Kidney capillary endothelial cell (primary cell): ENCODE results near the gene SOS2.
A peak's percentile ranks its signal among the peaks of the same experiment; 100 is the strongest.
"Not testable (repeated sequence)": the region's sequence is repeated elsewhere in the genome, so short reads cannot be mapped to it uniquely, and the experiment has no call there.

ENCODE experiments used
- DNase-seq: peaks from one replicate; pipeline ENCODE4 v3.0.0-alpha.2; 2018; ENCODE audit warnings: low spot score

The SOS2 gene

DNA sequence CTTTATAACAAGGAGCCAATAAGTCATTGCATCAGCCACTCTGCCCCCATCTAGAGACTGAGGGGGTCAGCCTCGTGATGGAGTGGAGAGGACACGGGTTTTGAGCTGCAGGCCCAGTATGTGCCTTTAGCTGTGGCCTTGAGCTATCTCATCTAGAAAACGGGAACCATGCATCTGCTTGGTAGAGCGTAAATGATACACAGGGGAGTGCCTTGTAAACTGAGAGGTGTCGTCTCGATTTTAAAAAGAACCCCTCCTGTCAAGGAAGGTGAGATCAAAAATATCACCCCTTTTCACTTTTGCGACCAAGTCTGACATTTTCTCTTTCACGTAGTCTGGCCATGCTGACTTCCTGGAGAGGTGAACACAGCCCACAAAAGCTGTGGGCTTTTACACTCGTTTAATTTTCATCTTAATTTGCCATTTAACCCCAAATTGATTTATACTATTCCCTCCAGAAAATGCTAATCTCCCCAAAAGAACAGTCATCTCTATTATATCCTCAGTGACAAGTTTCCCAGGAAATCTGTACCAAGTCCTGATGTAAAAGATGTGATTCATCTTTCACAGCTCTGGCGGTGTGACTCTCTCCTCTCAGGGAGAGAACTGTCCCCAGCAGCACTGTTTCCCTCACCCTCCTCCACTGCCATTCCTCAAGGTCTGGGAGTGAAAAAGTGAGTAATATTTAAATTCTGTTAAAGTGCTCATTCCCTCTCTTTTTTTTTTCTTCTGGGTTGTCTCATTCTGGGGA, 145.6 kb downstream of the SOS2 start:
- peak; percentile 28 for DNase-seq

DNA sequence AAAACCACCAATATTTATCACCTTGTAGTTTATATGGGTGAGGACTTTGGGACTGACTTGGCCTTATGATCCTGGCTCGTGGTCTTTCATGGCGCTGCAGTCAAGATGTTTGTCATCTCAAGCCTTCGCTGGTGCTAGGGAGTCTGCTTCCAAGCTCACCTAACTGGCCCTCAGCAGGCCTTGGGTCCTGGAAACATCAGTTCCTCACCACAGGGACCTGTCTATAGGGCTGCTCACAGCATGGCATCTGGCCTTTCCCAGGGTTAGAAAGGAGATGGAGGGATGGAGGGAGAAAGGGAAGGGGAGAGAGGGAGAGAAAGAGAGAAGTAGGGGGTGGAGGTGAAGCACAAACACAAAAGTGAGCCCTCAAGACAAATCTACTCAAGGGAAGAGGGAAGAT, 146.7 kb downstream of the SOS2 start:
- DNase-seq: no peak

DNA sequence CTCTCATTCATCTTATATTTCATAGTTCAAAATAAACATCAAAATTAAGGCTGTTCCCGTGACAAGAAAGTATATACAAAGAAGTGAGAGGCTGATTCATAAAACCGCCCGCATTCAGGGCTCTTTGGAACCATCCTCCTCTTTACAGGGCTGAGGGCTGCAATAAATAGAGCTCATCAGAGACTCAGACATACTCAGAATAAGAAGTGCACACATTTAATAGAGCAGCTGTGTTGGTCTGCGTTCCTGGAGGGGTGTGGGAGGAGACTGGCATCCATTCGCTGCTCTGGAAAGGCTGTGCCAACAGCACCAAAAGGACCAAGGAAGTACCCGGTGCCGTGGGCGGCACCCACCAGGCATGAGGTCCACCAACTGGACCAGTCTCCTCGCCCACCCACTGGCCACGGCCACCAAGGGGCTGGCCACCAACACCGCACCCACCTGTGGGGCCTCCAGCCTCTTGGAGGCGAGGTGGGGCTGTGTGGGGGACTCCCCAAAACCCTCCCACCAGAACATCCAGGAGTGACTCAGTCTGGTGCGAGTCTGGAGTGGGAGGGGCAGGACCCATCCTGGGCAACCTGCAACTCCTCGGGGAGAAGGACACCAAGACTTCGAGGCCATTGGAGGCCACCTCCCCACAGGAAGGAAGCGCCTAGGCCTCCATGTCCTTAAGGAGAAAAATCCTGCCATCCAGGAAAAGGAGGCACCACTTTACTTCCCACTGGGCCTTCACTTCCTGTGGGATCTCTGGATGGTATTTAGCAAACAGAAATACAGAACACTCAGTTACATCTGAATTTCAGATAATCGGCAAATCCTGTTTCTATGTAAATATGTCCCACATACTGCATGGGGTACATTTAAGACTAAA, 147.7 kb downstream of the SOS2 start:
- no peak for DNase-seq

DNA sequence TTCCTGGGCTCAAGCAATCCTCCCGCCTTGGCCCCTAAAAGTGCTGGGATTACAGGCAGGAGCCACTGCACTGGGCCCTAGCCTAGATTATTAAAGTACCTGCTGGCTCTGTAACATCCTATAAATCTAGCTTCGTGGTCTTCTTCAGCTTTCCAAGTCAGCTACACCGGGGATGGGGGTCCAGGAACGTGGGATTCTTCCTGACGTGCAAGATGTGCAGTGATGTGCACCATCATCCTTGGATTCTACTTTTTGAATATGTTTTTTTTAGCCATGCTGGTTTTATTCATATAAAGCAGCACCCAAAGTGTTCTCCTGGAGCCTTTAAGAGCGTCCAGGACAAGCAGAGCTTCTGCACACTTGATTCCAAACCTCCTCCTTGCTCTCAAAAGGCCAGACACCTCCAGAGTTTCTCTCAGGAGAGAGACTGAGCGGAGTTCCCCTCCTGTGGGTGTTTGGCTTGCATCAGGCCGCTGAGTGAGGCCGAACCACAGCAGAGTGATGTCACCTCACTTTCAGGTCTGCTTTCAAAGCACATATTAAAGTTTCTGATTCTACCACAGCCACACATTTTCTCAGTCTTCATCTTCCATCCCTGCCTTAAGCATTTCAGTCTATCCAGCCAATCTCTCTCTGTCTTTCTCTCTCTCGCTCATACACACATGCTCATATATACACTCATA, 148.5 kb downstream of the SOS2 start:
- no peak for DNase-seq

DNA sequence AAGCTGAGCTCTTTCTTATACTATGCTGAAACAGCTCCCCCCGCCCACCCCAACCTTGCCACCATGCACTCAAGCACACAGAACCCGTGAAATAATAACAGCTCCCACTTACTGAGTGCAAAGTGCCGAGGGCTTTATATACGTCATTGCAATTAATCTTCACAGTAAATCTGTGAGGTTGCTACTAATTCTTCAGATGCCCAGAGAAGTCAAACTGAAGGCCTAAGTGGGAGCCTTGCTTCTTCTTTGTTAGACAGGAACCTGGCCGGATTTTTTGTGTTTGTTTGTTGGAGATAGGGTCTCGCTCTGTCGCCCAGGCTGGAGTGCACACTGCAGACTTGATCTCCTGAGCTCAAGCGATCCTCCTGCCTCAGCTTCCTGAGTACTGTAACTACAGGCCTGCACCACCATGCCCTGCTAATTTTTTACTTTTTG, 149.1 kb downstream of the SOS2 start:
- no peak for DNase-seq

DNA sequence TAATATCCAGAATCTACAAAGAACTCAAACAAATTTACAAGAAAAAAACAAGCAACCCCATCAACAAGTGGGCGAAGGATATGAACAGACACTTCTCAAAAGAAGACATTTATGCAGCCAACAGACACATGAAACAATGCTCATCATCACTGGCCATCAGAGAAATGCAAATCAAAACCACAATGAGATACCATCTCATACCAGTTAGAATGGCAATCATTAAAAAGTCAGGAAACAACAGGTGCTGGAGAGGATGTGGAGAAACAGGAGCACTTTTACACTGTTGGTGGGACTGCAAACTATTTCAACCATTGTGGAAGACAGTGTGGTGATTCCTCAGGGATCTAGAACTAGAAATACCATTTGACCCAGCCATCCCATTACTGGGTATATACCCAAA, 152.3 kb downstream of the SOS2 start:
- not testable (repeated sequence) for DNase-seq

DNA sequence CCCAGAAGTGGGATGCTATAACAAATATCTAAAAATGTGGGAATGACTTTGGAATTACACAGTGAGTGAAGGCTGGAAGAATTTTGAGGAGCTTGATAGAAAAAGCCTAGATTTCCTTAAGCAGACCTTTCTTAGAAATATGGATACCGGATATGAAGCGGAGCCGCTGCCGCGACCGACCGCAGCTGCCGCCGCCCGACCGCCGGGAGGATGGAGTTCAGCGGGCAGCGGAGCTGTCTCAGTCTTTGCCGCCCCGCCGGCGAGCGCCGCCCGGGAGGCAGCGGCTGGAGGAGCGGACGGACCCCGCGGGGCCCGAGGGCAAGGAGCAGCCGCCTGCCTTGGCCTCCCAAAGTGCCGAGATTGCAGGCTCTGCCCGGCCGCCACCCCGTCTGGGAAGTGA, 157.7 kb downstream of the SOS2 start:
- not testable (repeated sequence) for DNase-seq

DNA sequence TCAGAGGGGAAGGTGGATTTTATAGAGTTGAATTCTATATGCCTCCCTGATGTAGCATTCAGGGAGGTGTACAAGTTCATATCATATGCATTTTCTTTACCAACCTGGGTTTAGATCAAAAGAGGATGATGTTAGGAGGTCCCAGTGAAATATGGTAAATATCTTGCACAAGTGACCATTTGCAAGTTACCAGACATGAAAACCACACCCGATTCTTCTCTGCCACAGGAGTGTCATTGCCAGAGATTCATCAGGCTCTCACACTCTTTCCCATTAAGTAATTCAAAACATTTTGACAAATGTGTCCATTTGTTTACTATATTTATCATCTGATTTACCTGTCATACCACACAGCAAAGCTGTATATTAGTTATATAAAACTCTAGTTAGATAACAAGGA, 159.0 kb downstream of the SOS2 start:
- DNase-seq: no peak

DNA sequence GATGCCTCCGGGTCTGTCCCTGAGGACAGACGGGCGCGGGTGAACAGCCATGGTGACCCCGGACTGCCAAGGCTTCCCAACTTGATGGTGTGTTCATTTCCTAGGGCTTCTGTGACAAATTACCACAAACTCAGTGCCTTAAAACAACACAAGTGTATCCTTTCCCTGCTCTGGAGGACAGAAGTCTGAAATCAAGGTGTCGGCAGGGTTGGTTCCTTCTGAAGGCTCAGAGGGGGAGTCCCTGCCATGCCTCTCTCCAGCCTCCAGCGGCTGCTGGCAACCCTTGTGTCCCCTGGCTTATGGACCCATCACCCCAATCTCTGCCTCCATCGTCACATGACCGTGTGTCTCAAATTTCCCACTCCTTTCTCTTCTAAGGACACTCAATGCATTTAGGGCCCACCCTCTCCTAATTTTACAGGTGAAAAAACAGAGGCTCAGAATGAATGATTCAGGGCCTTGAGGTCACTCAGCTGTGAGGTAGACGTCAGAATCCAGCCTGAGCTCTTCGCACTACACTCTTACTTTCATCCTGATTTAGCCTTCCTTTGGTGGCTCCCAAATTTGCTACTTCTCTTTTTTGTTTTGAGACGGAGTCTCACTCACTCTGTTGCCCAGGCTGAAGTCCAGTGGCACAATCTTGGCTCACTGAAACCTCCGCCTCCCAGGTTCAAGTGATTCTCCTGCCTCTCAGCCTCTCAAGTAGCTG, 160.4 kb downstream of the SOS2 start:
- no peak for DNase-seq

DNA sequence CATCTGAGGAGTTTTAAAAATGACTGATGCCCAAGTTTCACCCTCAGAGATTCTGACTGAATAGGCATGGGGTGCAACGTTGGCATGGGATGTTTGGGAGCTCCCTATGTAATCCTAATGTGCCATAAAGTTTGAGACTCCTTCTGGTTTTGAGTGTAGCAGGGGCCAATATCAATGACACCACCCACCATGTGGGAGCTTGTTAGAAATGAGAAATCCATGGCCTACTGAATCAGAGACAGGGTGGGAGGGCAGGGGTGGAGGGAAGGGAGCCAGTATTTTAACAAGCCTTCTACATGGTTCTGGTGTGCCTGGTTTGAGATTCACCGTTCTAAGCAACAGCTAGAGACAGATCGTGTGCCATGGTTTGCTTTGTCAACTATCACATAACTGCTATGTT, 161.1 kb downstream of the SOS2 start:
- no peak for DNase-seq

DNA sequence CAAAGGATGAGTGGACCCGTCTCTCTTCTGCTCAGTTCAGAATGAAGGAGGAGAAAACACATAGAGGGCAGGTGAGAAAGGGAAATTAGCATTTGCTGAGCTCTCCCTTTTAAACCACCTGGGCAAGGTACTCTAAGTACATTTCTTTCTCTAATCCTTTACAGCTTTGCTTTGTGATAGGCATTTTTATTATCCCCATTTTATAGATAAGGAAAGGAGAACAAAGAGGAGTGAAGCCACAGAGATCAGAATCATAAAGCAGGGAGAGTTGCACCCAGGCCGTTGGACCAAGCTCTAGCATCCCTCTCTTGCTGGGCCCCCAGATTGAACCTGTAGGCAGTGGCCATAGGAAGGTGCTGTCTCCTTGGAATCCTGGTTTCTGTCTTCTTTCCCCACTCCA, 162.1 kb downstream of the SOS2 start:
- no peak for DNase-seq

DNA sequence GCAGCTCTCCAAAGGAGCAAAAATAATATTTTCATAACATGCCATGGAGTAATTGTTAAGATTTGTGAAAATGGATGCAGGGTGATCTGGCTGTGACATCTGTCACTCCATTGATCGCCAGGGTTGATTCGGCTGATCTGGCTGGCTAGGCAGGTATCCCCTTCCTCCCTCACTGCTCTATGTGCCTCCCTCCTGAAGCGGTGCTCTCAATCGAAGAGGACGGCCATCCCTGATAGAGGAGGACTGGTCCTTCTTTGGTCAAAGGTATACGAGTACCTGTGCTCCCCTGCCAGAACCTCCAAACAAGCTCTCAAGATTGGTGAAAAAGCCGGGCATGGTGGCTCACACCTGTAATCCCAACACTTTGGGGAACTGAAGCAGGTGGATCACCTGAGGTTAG, 162.9 kb downstream of the SOS2 start:
- no peak for DNase-seq

DNA sequence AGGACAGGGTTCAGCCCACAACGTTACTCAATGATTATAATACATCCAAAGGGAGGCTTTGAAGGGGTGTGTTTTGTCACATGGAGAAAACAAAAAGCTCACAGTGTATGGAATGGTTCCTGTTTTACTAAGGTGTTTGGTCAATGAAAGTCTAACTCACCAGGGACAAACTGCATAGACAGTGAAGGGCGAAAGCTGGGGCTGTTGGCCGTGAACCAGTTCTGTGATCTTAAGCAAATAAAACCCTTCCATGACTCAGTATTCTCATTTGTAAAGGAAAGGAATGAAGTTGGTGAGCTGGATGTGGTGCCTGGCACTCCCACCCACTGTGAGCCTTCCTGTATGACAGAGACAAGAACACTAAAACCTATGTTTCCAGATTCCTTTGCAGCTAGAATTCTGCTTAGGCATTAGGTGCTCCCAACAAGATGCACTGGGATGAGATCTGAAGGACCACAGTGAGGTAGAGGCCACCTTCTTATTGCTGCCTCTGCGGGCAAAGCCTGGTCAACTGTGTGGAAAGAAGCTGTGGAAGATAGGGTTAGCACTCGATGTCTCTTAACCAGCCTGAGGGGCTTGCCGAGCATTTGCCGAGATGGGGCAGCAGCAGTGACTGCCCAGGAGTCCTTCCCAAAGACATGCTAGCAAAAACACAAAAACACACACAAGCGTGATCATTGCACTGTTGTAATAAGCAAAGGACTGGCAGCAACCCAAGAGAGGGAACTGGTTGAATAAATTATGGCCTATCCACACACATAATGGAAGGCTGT, 163.5 kb downstream of the SOS2 start:
- DNase-seq: no peak
